DND-41 (cell line): ENCODE measurements around the gene SPEM1.

Experiments
- ATAC-seq: fragments of 200-7000 bp; cut with Tn5 transposase; 3 replicates; pipeline ENCODE4 v1.9.1; 2021; ENCODE audit warnings: low read depth; ENCODE audit not compliant: insufficient read depth
- DNase-seq: peaks from one replicate; pipeline ENCODE4 v3.0.0-alpha.2; 2020
- H2AFZ ChIP-seq: 2 replicates; pipeline ENCODE4 v1.6.0; 2012; ENCODE audit warnings: low read depth, low read length
- H3K27ac ChIP-seq: 2 replicates; pipeline ENCODE4 v1.5.1; 2012; ENCODE audit warnings: low read length, inconsistent platforms
- H3K27me3 ChIP-seq: fragments of 200-600 bp; sonication (generic); 2 replicates; pipeline ENCODE4 v1.6.0; 2012; ENCODE audit warnings: low read length, mild to moderate bottlenecking, inconsistent platforms; ENCODE audit not compliant: insufficient read depth, poor library complexity
- H3K36me3 ChIP-seq: 2 replicates; pipeline ENCODE4 v1.5.1; 2012; ENCODE audit warnings: low read length, inconsistent platforms; ENCODE audit not compliant: insufficient read depth
- H3K4me1 ChIP-seq: 2 replicates; pipeline ENCODE4 v1.5.1; 2012; ENCODE audit warnings: mild to moderate bottlenecking, low read length; ENCODE audit not compliant: insufficient read depth
- H3K4me2 ChIP-seq: 2 replicates; pipeline ENCODE4 v1.6.0; 2012; ENCODE audit warnings: mild to moderate bottlenecking, moderate library complexity, low read length, inconsistent platforms; ENCODE audit not compliant: insufficient read depth
- H3K4me3 ChIP-seq, 2 experiments: fragments of 200-600 bp in 1 of 2; shearing (Covaris generic) in 1 of 2; 2 replicates each; pipeline ENCODE4 v1.5.1; 2012 to 2016; ENCODE audit warnings: inconsistent platforms in 2 of 2, low read length in 2 of 2, mild to moderate bottlenecking in 2 of 2, low read depth in 1 of 2, moderate library complexity in 1 of 2
- H3K79me2 ChIP-seq: 2 replicates; pipeline ENCODE4 v1.6.0; 2012; ENCODE audit warnings: low read length, inconsistent platforms; ENCODE audit not compliant: insufficient read depth
- H3K9ac ChIP-seq: 2 replicates; pipeline ENCODE4 v1.6.0; 2012; ENCODE audit warnings: low read depth, mild to moderate bottlenecking, inconsistent platforms, low read length, moderate library complexity
- H3K9me3 ChIP-seq: 2 replicates; pipeline ENCODE4 v1.5.1; 2012; ENCODE audit warnings: low read length, moderate library complexity, mild to moderate bottlenecking, inconsistent platforms; ENCODE audit not compliant: insufficient read depth, severe bottlenecking
- H4K20me1 ChIP-seq: 2 replicates; pipeline ENCODE4 v1.6.0; 2012; ENCODE audit warnings: low read length; ENCODE audit not compliant: insufficient read depth
- CTCF ChIP-seq: IDR thresholded peaks from 2 replicates; pipeline ENCODE4 v1.5.1; 2012; ENCODE audit warnings: borderline replicate concordance, low read length, moderate library complexity, mild to moderate bottlenecking; ENCODE audit not compliant: poor library complexity, severe bottlenecking; ENCODE audit errors: extremely low read depth
- EZH2 ChIP-seq: IDR thresholded peaks from 3 replicates; pipeline ENCODE4 v1.6.1; 2012; ENCODE audit warnings: borderline replicate concordance, low read depth, mild to moderate bottlenecking, moderate library complexity, low read length, inconsistent platforms; ENCODE audit not compliant: severe bottlenecking

Gene SPEM1

GRCh38 chr17:7428557-7428956 lies 8.4 kb downstream of the SPEM1 start, which contains the start of gene SPEM3:
SPEM3 (plus strand) TSS chr17:7428857; CDS start chr17:7428903, 46 bp downstream.
- no peaks in the 10 kb centered on the region for H3K79me2 ChIP-seq
- ATAC-seq = no peak
- H3K27me3 ChIP-seq = no peaks in the 10 kb centered on the region
- H4K20me1 ChIP-seq = no peaks in the 10 kb centered on the region; the same call in 1 of the 2 replicates
- no peak within 1 kb of the TSS for H3K4me2 ChIP-seq
- no peak within 1 kb of the TSS for H3K9ac ChIP-seq
- H2AFZ ChIP-seq = no peak within 1 kb of the TSS
- no peaks in the 10 kb centered on the region for H3K4me1 ChIP-seq
- TF ChIP-seq CTCF = no peak
- no peak for TF ChIP-seq EZH2
- H3K27ac ChIP-seq = no peak within 1 kb of the TSS
- H3K4me3 ChIP-seq = no peak within 1 kb of the TSS
- no peaks in the 10 kb centered on the region for H3K9me3 ChIP-seq
- no peak for DNase-seq
- H3K36me3 ChIP-seq = no peaks in the 10 kb centered on the region

GRCh38 chr17:7429722-7430121 lies 9.6 kb downstream of the SPEM1 start:
- no peak overlapping the region for H3K9ac ChIP-seq
- DNase-seq = no peak
- no peak overlapping the region for H3K27ac ChIP-seq
- H3K27me3 ChIP-seq = no peaks in the 10 kb centered on the region
- ATAC-seq = no peak
- H2AFZ ChIP-seq = no peak overlapping the region
- no peak overlapping the region for H3K4me2 ChIP-seq
- no peak for TF ChIP-seq EZH2
- TF ChIP-seq CTCF = no peak
- H3K79me2 ChIP-seq = no peaks in the 10 kb centered on the region
- H4K20me1 ChIP-seq = no peaks in the 10 kb centered on the region; the same call in 1 of the 2 replicates
- no peaks in the 10 kb centered on the region for H3K9me3 ChIP-seq
- H3K4me3 ChIP-seq = no peak overlapping the region
- H3K36me3 ChIP-seq = no peaks in the 10 kb centered on the region
- H3K4me1 ChIP-seq = no peaks in the 10 kb centered on the region

GRCh38 chr17:7431231-7431630 lies 11.1 kb downstream of the SPEM1 start:
- no peak overlapping the region for H2AFZ ChIP-seq
- TF ChIP-seq EZH2 (no peak), CTCF (no peak)
- H3K36me3 ChIP-seq = peaks cover 1% of the 10 kb centered on the region; the same call in 1 of the 2 replicates
- H4K20me1 ChIP-seq = no peaks in the 10 kb centered on the region; the same call in 1 of the 2 replicates
- no peak overlapping the region for H3K4me3 ChIP-seq
- no peak overlapping the region for H3K27ac ChIP-seq
- H3K9ac ChIP-seq = no peak overlapping the region
- no peaks in the 10 kb centered on the region for H3K27me3 ChIP-seq
- no peak for ATAC-seq
- no peaks in the 10 kb centered on the region for H3K9me3 ChIP-seq
- peaks cover 10% of the 10 kb centered on the region for H3K4me1 ChIP-seq
- no peak for DNase-seq
- peaks cover 9% of the 10 kb centered on the region for H3K79me2 ChIP-seq
- H3K4me2 ChIP-seq = no peak overlapping the region

GRCh38 chr17:7432296-7432695 lies 12.2 kb downstream of the SPEM1 start:
- Histone ChIP-seq H3K4me1 (peaks cover 17% of the 10 kb centered on the region), H3K79me2 (peaks cover 15% of the 10 kb centered on the region), H4K20me1 (no peaks in the 10 kb centered on the region), H3K9ac (no peak overlapping the region), H3K27me3 (no peaks in the 10 kb centered on the region), H3K9me3 (no peaks in the 10 kb centered on the region), H3K27ac (no peak overlapping the region), H3K4me3 (no peak overlapping the region), H2AFZ (no peak overlapping the region), H3K4me2 (no peak overlapping the region), H3K36me3 (peaks cover 4% of the 10 kb centered on the region; the same call in 1 of the 2 replicates)
- DNase-seq (no peak), ATAC-seq (no peak)
- TF ChIP-seq CTCF (no peak), EZH2 (no peak)
